PFSK-1 (cell line): ENCODE measurements around the gene KRTAP10-6.
"Not testable (repeated sequence)": the region's sequence is repeated elsewhere in the genome, so short reads cannot be mapped to it uniquely, and the experiment has no call there.

Experiments
- FOXP2 ChIP-seq: optimal IDR thresholded peaks from 2 replicates; pipeline ENCODE3; 2011; ENCODE audit warnings: borderline replicate concordance, control low read depth, inconsistent platforms; ENCODE audit not compliant: insufficient read depth; ENCODE audit errors: extremely low read length, extremely low read depth
- POLR2AphosphoS5 ChIP-seq: IDR thresholded peaks from 2 replicates; pipeline ENCODE4 v1.6.1; 2012; ENCODE audit warnings: low read depth, mild to moderate bottlenecking, control low read depth, low read length, moderate library complexity
- REST ChIP-seq, 2 experiments: IDR thresholded peaks; 2 replicates each; pipeline versions ENCODE4 v1.6.1 to v1.8.0; 2011 to 2012; ENCODE audit warnings: low read depth in 2 of 2, low read length in 2 of 2, control low read depth in 1 of 2, inconsistent platforms in 1 of 2, mild to moderate bottlenecking in 1 of 2, moderate library complexity in 1 of 2; ENCODE audit not compliant: insufficient read depth in 1 of 2
- SIN3A ChIP-seq: IDR thresholded peaks from 2 replicates; pipeline ENCODE4 v1.6.1; 2012; ENCODE audit warnings: mild to moderate bottlenecking, low read length, moderate library complexity, borderline replicate concordance; ENCODE audit not compliant: insufficient read depth
- TAF1 ChIP-seq: IDR thresholded peaks from 2 replicates; pipeline ENCODE4 v1.6.1; 2012; ENCODE audit warnings: low read length, control low read depth, borderline replicate concordance; ENCODE audit not compliant: insufficient read depth

The KRTAP10-6 gene

GRCh38 chr21:44583800-44584147 lies 8.5 kb downstream of the KRTAP10-6 start:
- no peak for TF ChIP-seq FOXP2

GRCh38 chr21:44583089-44583799 lies 9.1 kb downstream of the KRTAP10-6 start:
- no peak for TF ChIP-seq POLR2AphosphoS5
- TF ChIP-seq SIN3A = no peak
- TF ChIP-seq FOXP2 = no peak
- TF ChIP-seq TAF1 = no peak
- TF ChIP-seq REST (IDR thresholded peaks at IDR 0.05; ENCODE audit: insufficient read depth in 1 of 2, low read depth in 2 of 2, low read length in 2 of 2) = no peak

DNA sequence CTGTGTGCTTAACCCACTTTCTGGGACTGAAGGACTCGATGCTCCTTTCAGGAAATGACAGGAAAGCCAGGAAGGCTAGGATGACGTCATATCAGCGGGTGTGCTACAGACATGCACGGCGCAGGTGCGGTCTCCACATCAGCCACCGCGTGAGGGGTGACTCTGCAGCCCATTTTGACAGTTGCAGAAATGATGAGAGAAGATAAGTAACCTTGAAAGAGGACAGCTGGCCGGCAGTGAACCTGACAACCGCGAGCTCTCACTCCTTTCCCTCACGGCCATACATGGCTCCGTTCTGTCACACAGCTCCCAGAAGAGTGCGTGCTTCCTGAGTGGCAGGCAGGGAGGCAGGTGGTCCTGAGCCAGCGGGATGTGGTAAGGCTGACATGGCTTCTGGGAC lies 10.2 kb downstream of the KRTAP10-6 start:
- TF ChIP-seq SIN3A (no peak), POLR2AphosphoS5 (no peak), REST (IDR thresholded peaks at IDR 0.05; ENCODE audit: insufficient read depth in 1 of 2, low read depth in 2 of 2, low read length in 2 of 2) (no peak), TAF1 (no peak), FOXP2 (no peak)

DNA sequence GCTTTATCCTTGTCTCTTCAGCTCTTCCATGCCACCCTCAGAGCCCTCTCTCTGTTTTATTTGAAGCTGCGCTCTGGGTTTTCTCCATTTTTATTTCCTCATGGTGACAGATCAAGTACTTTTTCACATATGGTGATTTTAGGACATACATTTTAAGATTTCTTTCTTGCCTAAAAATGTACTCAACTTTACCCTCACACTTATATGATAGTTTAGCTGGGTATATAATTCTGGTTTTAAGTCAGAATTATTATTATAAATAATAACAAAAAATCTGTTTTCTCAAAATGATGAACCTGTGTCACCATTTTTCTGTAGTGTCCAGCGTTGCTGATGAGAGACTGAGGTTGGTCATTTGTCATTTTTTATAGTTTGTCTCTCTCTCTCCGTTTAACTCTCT lies 11.1 kb downstream of the KRTAP10-6 start:
- no peak for TF ChIP-seq REST (IDR thresholded peaks at IDR 0.05; ENCODE audit: insufficient read depth in 1 of 2, low read depth in 2 of 2, low read length in 2 of 2)
- TF ChIP-seq FOXP2 = no peak
- TF ChIP-seq POLR2AphosphoS5 = no peak

DNA sequence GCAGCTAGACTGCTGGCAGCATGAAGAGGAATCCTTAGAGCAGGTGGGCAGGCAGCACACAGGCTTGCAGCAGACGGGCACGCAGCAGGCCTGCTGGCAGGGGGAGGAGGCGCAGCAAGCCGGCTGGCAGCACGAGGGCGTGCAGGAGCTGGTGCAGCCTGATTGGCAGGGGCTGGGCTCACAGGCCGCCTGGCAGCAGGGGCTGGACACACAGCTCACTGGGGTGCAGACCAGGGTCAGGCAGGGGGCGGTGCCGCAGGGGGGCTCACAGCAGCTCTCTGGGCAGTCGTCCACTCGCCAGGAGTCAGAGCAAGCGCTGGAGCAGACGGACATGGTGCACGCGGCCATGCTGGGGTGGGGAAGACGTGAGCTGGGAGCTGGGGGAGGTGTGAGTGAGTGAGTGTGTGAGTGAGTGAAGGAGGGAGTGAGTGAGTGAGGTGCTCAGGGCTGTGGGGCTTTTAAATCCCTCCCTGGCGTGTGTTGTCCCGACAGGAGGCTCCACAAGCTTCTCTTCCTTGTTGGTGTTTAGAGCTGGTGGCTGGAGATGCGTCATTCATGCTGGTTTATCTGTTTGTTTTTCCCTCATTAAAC lies 12.0 kb downstream of the KRTAP10-6 start, which contains the start of gene KRTAP10-5:
Gene KRTAP10-5, minus strand, starts transcription at position 374 of the 591 bp plus-strand sequence. Its CDS starts 26 bp downstream, at position 348.
- not testable (repeated sequence) for TF ChIP-seq FOXP2, POLR2AphosphoS5, SIN3A

DNA sequence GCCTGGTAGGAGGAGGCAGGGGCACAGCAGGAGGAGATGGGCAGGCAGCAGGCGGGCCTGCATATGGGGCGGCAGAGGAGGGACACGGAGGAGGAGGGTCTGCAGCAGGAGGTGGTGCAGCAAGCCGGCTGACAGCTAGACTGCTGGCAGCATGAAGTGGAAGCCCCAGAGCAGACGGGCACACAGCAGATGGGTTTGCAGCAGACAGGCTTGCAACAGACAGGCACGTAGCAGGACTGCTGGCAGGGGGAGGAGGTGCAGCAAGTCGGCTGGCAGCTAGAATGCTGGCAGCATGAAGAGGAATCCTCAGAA lies 12.5 kb downstream of the KRTAP10-6 start:
- TF ChIP-seq POLR2AphosphoS5 = no peak
- no peak for TF ChIP-seq SIN3A
- no peak for TF ChIP-seq TAF1
- no peak for TF ChIP-seq REST (IDR thresholded peaks at IDR 0.05; ENCODE audit: insufficient read depth in 1 of 2, low read depth in 2 of 2, low read length in 2 of 2)
- TF ChIP-seq FOXP2 = no peak
